ENCODE results near the gene SYTL3.

- TF ChIP-seq ZNF384 (IDR thresholded peaks at IDR 0.05; ENCODE audit: borderline replicate concordance, low read depth, low read length) (no peak), PKNOX1 (IDR thresholded peaks at IDR 0.05) (no peak), POU2F2 (IDR thresholded peaks at IDR 0.05; ENCODE audit: borderline replicate concordance, low read depth, low read length) (no peak), FOXM1 (IDR thresholded peaks at IDR 0.05; ENCODE audit: low read depth, low read length) (no peak), CTCF (IDR thresholded peaks at IDR 0.05 in 2 of 3, conservative IDR thresholded peaks at IDR 0.05 in 1 of 3; ENCODE audit: control insufficient read depth in 2 of 3, extremely low read depth in 1 of 3, insufficient read depth in 1 of 3, low read depth in 3 of 3, low read length in 3 of 3) (no peak), RCOR1 (conservative IDR thresholded peaks at IDR 0.05; ENCODE audit: low read depth, low read length) (no peak), BCL3 (IDR thresholded peaks at IDR 0.05; ENCODE audit: borderline replicate concordance, insufficient read depth, low read depth, low read length, poor library complexity, severe bottlenecking) (no peak), CREM (IDR thresholded peaks at IDR 0.05; ENCODE audit: low read depth) (no peak), HCFC1 (IDR thresholded peaks at IDR 0.05; ENCODE audit: low read length) (no peak), MYC (IDR thresholded peaks at IDR 0.05; ENCODE audit: insufficient read depth, insufficient read length, insufficient replicate concordance, low read length, severe bottlenecking) (no peak), USF2 (IDR thresholded peaks at IDR 0.05; ENCODE audit: borderline replicate concordance, low read depth, low read length) (no peak), EZH2 (IDR thresholded peaks at IDR 0.05; ENCODE audit: borderline replicate concordance, control insufficient read depth, low read depth, low read length) (no peak)
Observed at GRCh38 chr6:158668707-158669103, 18.9 kb downstream of the SYTL3 start.

All from GM12878 (cell line).